Right lobe of liver (tissue), 6 donors: Measurements from ENCODE around the gene GLIS1. TPM values are rescaled to one million over a fixed set of nuclear protein-coding genes. Genes with fewer than 3 reads are reported as not detected.

ENCODE experiments used
- ATAC-seq, 4 donors: fragments of 200-7000 bp; cut with Tn5 transposase; one replicate each; pipeline ENCODE4 v1.9.1; 2020; ENCODE audit warnings: mild to moderate bottlenecking in 4 of 4, moderate library complexity in 4 of 4
- DNase-seq, 3 donors: peaks; one replicate each; pipeline ENCODE4 v3.0.0-alpha.2; 2020
- H3K27ac ChIP-seq, 3 donors: fragments of 200-600 bp; one replicate each; pipeline ENCODE4 v1.8.0; 2022
- H3K27me3 ChIP-seq, 2 donors: fragments of 200-600 bp; one replicate each; pipeline ENCODE4 v1.8.0; 2022
- H3K36me3 ChIP-seq, 4 donors: fragments of 200-600 bp; sonication (generic) in 1 of 4; one replicate each; pipeline versions ENCODE4 v1.5.1 to v1.8.0; 2017 to 2022; ENCODE audit warnings: control low read depth in 1 of 4
- H3K4me1 ChIP-seq, 4 donors: fragments of 200-600 bp; sonication (generic) in 1 of 4; one replicate each; pipeline versions ENCODE4 v1.5.1 to v1.8.0; 2017 to 2022; ENCODE audit warnings: control low read depth in 1 of 4
- H3K4me3 ChIP-seq, 3 donors: fragments of 200-600 bp; one replicate each; pipeline ENCODE4 v1.8.0; 2022
- H3K9me3 ChIP-seq, 4 donors: fragments of 200-600 bp; sonication (generic) in 1 of 4; one replicate each; pipeline versions ENCODE4 v1.5.1 to v1.8.0; 2017 to 2022; ENCODE audit warnings: control low read depth in 1 of 4
- CTCF ChIP-seq, 4 donors: fragments of 200-600 bp in 3 of 4; fragments of 450-650 bp in 1 of 4; IDR thresholded peaks; one replicate each; pipeline versions ENCODE4 v1.5.1 to v1.8.0; 2016 to 2022; ENCODE audit warnings: antibody characterized with exemption in 4 of 4, mild to moderate bottlenecking in 2 of 4
- POLR2A ChIP-seq: fragments of 450-650 bp; IDR thresholded peaks from one replicate; pipeline ENCODE4 v1.6.1; 2017; ENCODE audit warnings: antibody characterized with exemption, mild to moderate bottlenecking
- WGBS: methylation state at CpG from one replicate; pipeline ENCODE4 v1.1.6; 2018; ENCODE audit warnings: low coverage, low lambda C conversion rate; ENCODE audit not compliant: insufficient coverage; ENCODE audit errors: missing lambda C conversion rate; 5-methylcytosine and 5-hydroxymethylcytosine counted together
- intact Hi-C, 2 donors: fragments of 100-400 bp; cut with DNase I; formaldehyde crosslinking; loops; one replicate each; pipeline versions ENCODE4 v1.11.2 to v1.14.1; 2022
- total RNA-seq, 6 experiments: library from RNA; depleted of rRNA in 2 of 6; stranded (reverse); fragments of >200 nt in 2 of 6; fragmentation: NEBNext Ultra II Directional in 3 of 6; extraction: Animal tissue kit (Norgen Biotek cat#: 25700) in 3 of 6; gene quantifications; one replicate each; pipeline versions ENCODE4 v1.1.0 to v1.2.4, GENCODE V29; 2016 to 2023
- donor health status: DM: no; HTN: yes; CAD: no.
- donor health status: DM: no; HTN: no; CAD: no.
- donor health status: DM: no; HTN: no; CAD: no.
- donor health status: DM: no; HTN: yes; CAD: no.
- donor health status: DM: no; HTN: yes; CAD: no.

Gene GLIS1
- total RNA-seq, 6 experiments from 2014 or later: not detected

GRCh38 chr1:53590531-53591515 is 148.1 kb downstream of the GLIS1 start:
- ATAC-seq: peak in 3 of 4 donors; percentile 16 to 28 (median 26)
- intact Hi-C loops: no loop called here
- Histone ChIP-seq H3K27ac (no peak overlapping the region), H3K4me3 (no peak overlapping the region), H3K36me3 (no peaks in the 10 kb centered on the region), H3K9me3 (no peaks in the 10 kb centered on the region), H3K27me3 (no peaks in the 10 kb centered on the region), H3K4me1 (no peaks in the 10 kb centered on the region)
- no peak for TF ChIP-seq POLR2A
- TF ChIP-seq CTCF (IDR thresholded peaks at IDR 0.05): no peak
- DNase-seq: no peak
- 67% methylated on average over 13 of the region's 20 CpGs for WGBS

GRCh38 chr1:53590104-53590503 is 148.9 kb downstream of the GLIS1 start:
- TF ChIP-seq POLR2A (no peak), CTCF (IDR thresholded peaks at IDR 0.05) (no peak)
- Histone ChIP-seq H3K4me1 (no peaks in the 10 kb centered on the region), H3K36me3 (no peaks in the 10 kb centered on the region), H3K27me3 (no peaks in the 10 kb centered on the region), H3K9me3 (no peaks in the 10 kb centered on the region), H3K4me3 (no peak overlapping the region), H3K27ac (no peak overlapping the region)
- intact Hi-C loops: no loop called here
- WGBS: 54% methylated on average over 2 of the region's 4 CpGs
- DNase-seq (peak in 1 of 3 donors; percentile 6), ATAC-seq (no peak)

GRCh38 chr1:53589043-53589887 is 149.7 kb downstream of the GLIS1 start:
- Histone ChIP-seq H3K27me3 (no peaks in the 10 kb centered on the region), H3K4me3 (no peak overlapping the region), H3K27ac (no peak overlapping the region), H3K36me3 (no peaks in the 10 kb centered on the region), H3K4me1 (no peaks in the 10 kb centered on the region), H3K9me3 (no peaks in the 10 kb centered on the region)
- WGBS: 75% methylated on average over 2 of the region's 11 CpGs
- peak in 1 of 3 donors; percentile 24 for DNase-seq
- ATAC-seq: no peak
- intact Hi-C loops: no loop called here
- no peak for TF ChIP-seq CTCF (IDR thresholded peaks at IDR 0.05)
- no peak for TF ChIP-seq POLR2A

GRCh38 chr1:53588053-53588779 is 150.7 kb downstream of the GLIS1 start:
- Histone ChIP-seq H3K36me3 (no peaks in the 10 kb centered on the region), H3K27me3 (no peaks in the 10 kb centered on the region), H3K4me3 (no peak overlapping the region), H3K4me1 (no peaks in the 10 kb centered on the region), H3K27ac (no peak overlapping the region), H3K9me3 (no peaks in the 10 kb centered on the region)
- TF ChIP-seq POLR2A (no peak), CTCF (IDR thresholded peaks at IDR 0.05) (no peak)
- intact Hi-C loops: no loop called here
- ATAC-seq (no peak), DNase-seq (peak in 1 of 3 donors; percentile 27)
- 48% methylated on average over 6 of the region's 6 CpGs for WGBS
